ENCODE data around the gene HSPE1. TPM values are rescaled to one million over a fixed set of nuclear protein-coding genes. Genes with fewer than 3 reads are reported as not detected.

HSPE1 gene
- total RNA-seq, 1 donor: 12.9 TPM

Small RNAs within 50 kb of the gene (small RNA-seq; reads per million reads assigned to genes)
- not detected for gene AC020550.1

Other genes with a start within 250 kb of the HSPE1 start
- gene ANKRD44, start 189.6 kb upstream of the HSPE1 start, total RNA-seq: 80.2 TPM
- 159 TPM for gene SF3B1, start 65.4 kb upstream of the HSPE1 start, total RNA-seq
- 16.2 TPM for gene COQ10B, start 46.8 kb upstream of the HSPE1 start, total RNA-seq
- gene HSPD1, start 539 bp upstream of the HSPE1 start, total RNA-seq: 124 TPM
- gene MOB4, start 15.7 kb downstream of the HSPE1 start, total RNA-seq: 13.7 TPM
- gene RFTN2, start 175.2 kb downstream of the HSPE1 start, total RNA-seq: under 0.01 TPM
- 9.2 TPM for gene MARS2, start 205.0 kb downstream of the HSPE1 start, total RNA-seq

All from hematopoietic multipotent progenitor cell (in vitro differentiated cells).